Rectal smooth muscle tissue (tissue), 1 donor: ENCODE data around the gene KLHL2.

Experiments used
- H3K27ac ChIP-seq: one replicate; pipeline ENCODE4 v1.7.0; 2013; ENCODE audit warnings: low read depth, low read length, inconsistent platforms
- H3K27me3 ChIP-seq: one replicate; pipeline ENCODE4 v1.7.0; 2013; ENCODE audit warnings: low read length; ENCODE audit not compliant: control insufficient read depth, insufficient read depth
- H3K36me3 ChIP-seq: one replicate; pipeline ENCODE4 v1.7.0; 2013; ENCODE audit warnings: low read length; ENCODE audit not compliant: control insufficient read depth, insufficient read depth
- H3K4me1 ChIP-seq: one replicate; pipeline ENCODE4 v1.7.0; 2013; ENCODE audit warnings: low read length; ENCODE audit not compliant: control insufficient read depth, insufficient read depth
- H3K4me3 ChIP-seq: one replicate; pipeline ENCODE4 v1.7.0; 2013; ENCODE audit warnings: low read length
- H3K9ac ChIP-seq: one replicate; pipeline ENCODE4 v1.7.0; 2013; ENCODE audit warnings: low read length

The KLHL2 gene

DNA sequence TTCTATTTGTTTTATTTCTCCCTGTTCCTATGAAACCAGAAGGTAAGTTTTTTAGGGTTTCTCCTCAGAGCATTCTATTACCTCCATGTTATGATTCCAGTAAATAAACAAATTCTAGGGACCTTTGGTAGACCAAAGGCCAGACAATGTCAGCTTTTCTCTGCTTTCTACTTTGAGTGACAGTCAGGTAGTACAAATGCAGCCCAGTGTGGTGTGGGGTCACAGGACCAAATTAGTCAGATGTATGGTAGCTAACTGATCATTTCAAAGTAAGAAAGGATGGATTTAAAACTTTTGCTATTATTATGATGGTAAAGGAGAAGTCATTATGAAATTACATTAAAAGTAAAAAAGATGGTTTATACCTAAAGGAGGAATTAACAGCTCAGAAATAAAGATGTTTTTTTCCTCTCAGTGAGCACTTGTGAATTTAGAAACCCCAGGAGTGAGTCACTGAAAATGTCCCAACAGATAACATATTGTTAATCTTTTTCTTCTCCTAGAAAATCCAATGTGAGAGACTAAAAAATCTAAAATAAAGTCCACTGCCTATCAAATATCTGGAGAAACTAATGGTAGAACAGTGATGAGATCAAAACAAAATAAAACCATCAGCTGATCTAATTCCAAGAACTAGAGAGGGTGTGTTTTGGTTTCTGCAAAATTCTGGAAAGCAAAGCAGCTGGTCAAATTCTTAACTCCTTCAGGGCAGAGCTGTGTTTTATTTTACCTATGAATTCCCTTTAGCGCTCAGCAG, 16.6 kb upstream of the KLHL2 start:
- H3K4me1 ChIP-seq, result no peaks in the 10 kb centered on the region
- H3K4me3 ChIP-seq, result no peak overlapping the region
- no peaks in the 10 kb centered on the region for H3K27me3 ChIP-seq
- H3K9ac ChIP-seq, result no peak overlapping the region
- no peak overlapping the region for H3K27ac ChIP-seq
- H3K36me3 ChIP-seq, result no peaks in the 10 kb centered on the region

- Histone ChIP-seq H3K9ac (no peak overlapping the region), H3K27ac (no peak overlapping the region), H3K4me1 (no peaks in the 10 kb centered on the region), H3K27me3 (no peaks in the 10 kb centered on the region), H3K36me3 (no peaks in the 10 kb centered on the region), H3K4me3 (no peak overlapping the region)
Observed at GRCh38 chr4:165191348-165191656, 16.1 kb upstream of the KLHL2 start.

GRCh38 chr4:165191814-165192499, 15.4 kb upstream of the KLHL2 start:
- Histone ChIP-seq H3K36me3 (no peaks in the 10 kb centered on the region), H3K4me1 (no peaks in the 10 kb centered on the region), H3K27me3 (no peaks in the 10 kb centered on the region), H3K27ac (no peak overlapping the region), H3K4me3 (no peak overlapping the region), H3K9ac (no peak overlapping the region)

- Histone ChIP-seq H3K4me3 (no peak overlapping the region), H3K27me3 (no peaks in the 10 kb centered on the region), H3K4me1 (no peaks in the 10 kb centered on the region), H3K27ac (no peak overlapping the region), H3K36me3 (no peaks in the 10 kb centered on the region), H3K9ac (no peak overlapping the region)
Observed at GRCh38 chr4:165192500-165192898, 14.9 kb upstream of the KLHL2 start.

GRCh38 chr4:165192956-165193355, 14.4 kb upstream of the KLHL2 start:
- Histone ChIP-seq H3K9ac (no peak overlapping the region), H3K27ac (no peak overlapping the region)

GRCh38 chr4:165194368-165194767, 13.0 kb upstream of the KLHL2 start:
- Histone ChIP-seq H3K36me3 (no peaks in the 10 kb centered on the region), H3K9ac (no peak overlapping the region), H3K4me3 (no peak overlapping the region), H3K27ac (no peak overlapping the region), H3K27me3 (no peaks in the 10 kb centered on the region), H3K4me1 (no peaks in the 10 kb centered on the region)

More at GRCh38 chr4:165192956-165193355, 14.4 kb upstream of the KLHL2 start:
- Histone ChIP-seq H3K4me3 (no peak overlapping the region), H3K36me3 (no peaks in the 10 kb centered on the region), H3K27me3 (no peaks in the 10 kb centered on the region), H3K4me1 (no peaks in the 10 kb centered on the region)

DNA sequence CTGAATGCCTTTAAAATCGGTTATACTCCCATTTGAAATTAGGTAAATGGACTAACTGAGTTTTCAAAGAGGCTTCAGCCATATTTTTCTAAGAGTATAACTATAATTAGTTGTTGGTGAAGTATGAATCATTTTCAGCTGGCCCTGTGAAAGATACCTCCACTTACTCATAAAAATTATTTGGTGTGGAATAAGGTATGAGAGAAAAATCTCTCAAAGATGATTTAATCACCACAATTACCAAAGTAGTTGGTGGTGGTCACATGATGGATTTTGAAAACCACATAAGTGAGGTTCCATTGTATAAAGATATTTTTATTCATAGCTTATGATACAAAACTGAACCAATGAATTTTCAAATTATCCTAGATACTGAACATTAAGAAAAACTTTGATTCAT, 9.0 kb upstream of the KLHL2 start:
- Histone ChIP-seq H3K9ac (no peak overlapping the region), H3K27me3 (no peaks in the 10 kb centered on the region), H3K4me3 (no peak overlapping the region), H3K4me1 (no peaks in the 10 kb centered on the region), H3K36me3 (no peaks in the 10 kb centered on the region), H3K27ac (no peak overlapping the region)

GRCh38 chr4:165199286-165199685, 8.1 kb upstream of the KLHL2 start:
- Histone ChIP-seq H3K9ac (no peak overlapping the region), H3K4me3 (no peak overlapping the region), H3K27me3 (no peaks in the 10 kb centered on the region), H3K36me3 (no peaks in the 10 kb centered on the region), H3K27ac (no peak overlapping the region), H3K4me1 (no peaks in the 10 kb centered on the region)

DNA sequence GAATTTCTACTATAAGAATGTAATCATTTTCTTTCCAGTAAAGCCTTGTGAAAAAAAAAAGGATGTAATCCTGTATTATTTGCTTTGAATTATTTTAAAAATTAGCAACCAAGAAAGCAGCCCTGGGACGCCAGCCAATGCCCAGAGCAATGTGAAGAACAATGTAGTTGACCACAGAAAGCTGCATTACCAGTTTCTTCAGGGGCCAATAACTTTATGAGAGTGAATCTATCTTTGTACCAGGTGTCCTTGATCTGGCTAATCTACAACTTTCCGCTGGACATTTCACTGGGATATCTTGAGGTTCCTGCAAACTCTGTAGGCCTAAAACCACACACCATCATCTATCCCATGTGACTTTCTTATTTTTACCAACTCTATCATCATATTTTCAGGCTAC, 7.6 kb upstream of the KLHL2 start:
- Histone ChIP-seq H3K27ac (no peak overlapping the region), H3K4me1 (no peaks in the 10 kb centered on the region), H3K36me3 (no peaks in the 10 kb centered on the region), H3K9ac (no peak overlapping the region), H3K27me3 (no peaks in the 10 kb centered on the region), H3K4me3 (no peak overlapping the region)

DNA sequence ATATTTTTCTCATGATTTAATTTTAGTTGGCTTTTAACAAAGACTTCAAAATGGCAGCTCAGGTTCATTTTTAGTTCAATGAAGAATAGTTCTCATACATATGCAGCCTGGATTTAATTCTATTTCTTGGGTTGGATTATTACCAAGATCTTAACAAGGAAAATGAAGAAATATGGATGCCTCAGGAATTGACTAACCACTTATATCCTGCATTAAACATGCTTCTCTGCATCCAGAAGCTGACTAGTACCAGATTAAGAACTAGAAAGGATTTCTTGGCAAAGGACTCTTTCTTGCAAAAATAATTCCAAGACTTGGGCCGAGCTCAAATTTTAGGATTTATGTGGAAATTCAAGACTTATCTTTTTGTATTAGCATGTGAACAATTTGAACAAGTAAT, 5.6 kb upstream of the KLHL2 start:
- Histone ChIP-seq H3K36me3 (no peaks in the 10 kb centered on the region), H3K27ac (no peak overlapping the region), H3K4me1 (no peaks in the 10 kb centered on the region), H3K4me3 (no peak overlapping the region), H3K27me3 (no peaks in the 10 kb centered on the region), H3K9ac (no peak overlapping the region)

GRCh38 chr4:165203541-165204461, 3.6 kb upstream of the KLHL2 start:
- Histone ChIP-seq H3K27me3 (no peaks in the 10 kb centered on the region), H3K27ac (no peak overlapping the region), H3K4me1 (no peaks in the 10 kb centered on the region), H3K4me3 (no peak overlapping the region), H3K9ac (no peak overlapping the region), H3K36me3 (no peaks in the 10 kb centered on the region)

GRCh38 chr4:165204462-165204830, 2.9 kb upstream of the KLHL2 start:
- H3K9ac ChIP-seq, result no peak overlapping the region
- no peaks in the 10 kb centered on the region for H3K27me3 ChIP-seq
- no peaks in the 10 kb centered on the region for H3K4me1 ChIP-seq
- H3K36me3 ChIP-seq, result no peaks in the 10 kb centered on the region
- no peak overlapping the region for H3K27ac ChIP-seq
- no peak overlapping the region for H3K4me3 ChIP-seq
